IPS-NIHi7 (cell line): ENCODE results near the gene RGS5.
A peak's percentile ranks its signal among the peaks of the same experiment; 100 is the strongest.

ENCODE experiments used
- DNase-seq: peaks from one replicate; pipeline ENCODE4 v3.0.0; 2012; ENCODE audit warnings: mixed read lengths; ENCODE audit errors: extremely low spot score

Gene RGS5

GRCh38 chr1:163145435-163145834, 57.3 kb downstream of the RGS5 start:
- DNase-seq = no peak

GRCh38 chr1:163144418-163144817, 58.3 kb downstream of the RGS5 start:
- no peak for DNase-seq

- DNase-seq = no peak
Measured at GRCh38 chr1:163142152-163142551, 60.6 kb downstream of the RGS5 start.

GRCh38 chr1:163141556-163141955, 61.2 kb downstream of the RGS5 start:
- no peak for DNase-seq

DNA sequence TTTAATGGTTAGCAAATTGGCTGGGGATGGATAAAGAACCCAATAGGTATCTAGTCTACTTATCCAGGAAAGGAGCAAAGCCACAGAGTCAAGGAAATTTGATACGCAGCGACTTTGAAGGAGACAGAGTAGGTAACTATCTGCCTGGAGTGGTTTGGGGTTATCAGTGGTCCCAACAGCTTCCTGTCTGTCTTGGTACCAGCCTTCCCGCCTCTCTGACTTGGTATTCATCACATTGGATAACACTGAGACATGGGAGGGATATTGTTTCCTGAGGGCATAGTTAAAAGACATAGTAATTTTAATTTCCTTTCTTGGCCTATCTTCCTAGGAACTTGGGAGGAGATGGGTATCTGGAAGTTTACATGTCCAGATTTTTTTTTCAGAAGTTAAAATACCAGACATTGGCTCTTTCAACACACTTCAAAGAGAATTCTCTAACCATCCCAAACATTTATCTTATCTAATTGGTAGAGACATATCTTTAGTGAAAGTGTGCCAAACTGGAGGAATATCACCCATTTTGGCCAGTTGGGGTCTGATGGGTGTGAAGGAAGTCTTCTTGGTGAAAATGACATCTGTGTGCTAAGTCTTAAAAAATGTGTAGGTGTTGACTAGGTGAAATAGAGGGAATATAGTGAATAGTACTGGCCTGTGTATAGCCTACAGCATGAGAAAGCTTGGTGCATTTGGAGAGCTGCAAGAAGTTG, 65.0 kb downstream of the RGS5 start:
- no peak for DNase-seq

DNA sequence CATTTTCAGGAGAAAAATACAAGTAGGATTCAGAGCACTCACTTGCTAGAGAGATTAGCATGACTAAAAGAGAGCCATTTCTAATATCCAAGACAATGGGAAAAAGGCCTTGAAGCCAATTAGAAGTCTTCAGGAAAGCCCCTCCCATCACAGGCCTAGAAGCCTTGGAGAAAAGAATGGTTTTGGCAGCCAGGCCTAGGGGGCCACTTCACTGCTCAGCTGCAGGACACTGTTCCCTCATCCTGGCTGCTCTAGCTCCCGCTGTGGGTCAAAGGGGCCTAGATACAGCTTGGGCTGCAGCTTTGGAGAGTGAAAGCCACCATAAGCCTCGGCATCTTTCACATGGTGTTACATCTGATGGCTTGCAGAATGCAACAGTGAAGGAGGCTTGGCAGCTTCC, 70.7 kb downstream of the RGS5 start:
- peak; percentile 26 for DNase-seq

DNA sequence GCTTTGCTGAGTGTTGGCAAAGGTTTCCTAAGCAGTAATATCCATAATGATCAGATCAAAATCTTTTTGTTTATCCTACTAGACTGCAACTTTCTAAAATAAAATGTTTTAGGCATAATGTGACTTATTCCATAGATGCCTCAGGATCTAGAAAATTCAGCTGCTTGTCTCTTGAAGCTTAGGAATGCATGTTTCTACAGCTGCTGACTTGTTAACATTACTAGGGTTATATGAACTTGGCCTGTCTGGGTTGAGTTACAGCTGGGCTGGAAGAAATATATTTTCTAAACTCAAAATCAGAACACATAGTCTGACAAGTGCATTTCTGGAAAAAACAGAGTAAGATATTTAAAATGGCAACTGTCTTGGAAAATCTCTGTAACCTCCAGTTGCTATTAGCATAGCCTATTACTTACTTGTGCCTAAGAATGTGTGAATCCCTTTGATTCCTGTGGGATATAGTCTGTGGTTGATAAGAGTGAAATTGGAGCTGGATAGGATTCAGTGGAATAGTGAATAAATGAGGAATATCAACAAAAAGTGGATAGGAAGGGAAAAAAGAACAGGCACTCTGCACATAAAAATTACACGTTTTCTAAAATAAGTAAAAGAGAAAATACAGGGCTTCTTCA, 72.4 kb downstream of the RGS5 start:
- DNase-seq = no peak

DNA sequence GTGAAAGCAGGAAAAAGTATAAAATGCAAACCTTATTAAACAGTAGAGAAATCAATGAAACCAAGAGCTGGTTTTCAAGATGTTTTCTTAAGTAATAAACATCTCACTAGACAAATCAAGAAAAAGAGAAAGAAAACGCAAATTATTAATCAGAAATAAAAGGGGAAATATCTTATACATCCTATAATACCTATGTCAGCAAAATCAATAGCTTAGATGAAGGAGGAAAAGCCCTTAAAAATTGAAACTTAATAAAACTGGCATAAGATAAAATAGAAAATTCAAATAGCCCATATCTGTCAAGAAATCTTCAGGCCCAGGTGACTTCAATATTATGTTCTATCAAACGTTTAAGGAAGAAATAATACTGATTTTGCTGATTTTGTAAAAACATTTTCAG, 74.4 kb downstream of the RGS5 start:
- DNase-seq = no peak

- no peak for DNase-seq
Measured at GRCh38 chr1:163124812-163125211, 77.9 kb downstream of the RGS5 start.

DNA sequence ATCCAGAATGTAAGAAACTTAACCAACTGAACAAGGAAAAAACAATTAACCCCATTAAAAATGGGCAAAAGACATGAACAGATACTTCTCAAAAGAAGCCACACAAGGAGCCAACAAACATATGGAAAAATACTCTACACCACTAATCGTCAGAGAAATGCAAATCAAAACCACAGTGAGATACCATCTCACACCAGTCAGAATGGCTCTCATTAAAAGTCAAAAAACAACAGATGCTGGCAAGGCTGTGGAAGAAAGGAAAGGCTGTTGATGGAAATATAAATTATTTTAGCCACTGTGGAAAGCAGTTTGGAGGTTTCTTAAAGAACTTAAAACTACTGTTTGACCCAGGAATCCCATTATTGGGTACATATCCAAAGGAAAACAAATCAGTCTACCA, 82.3 kb downstream of the RGS5 start:
- no peak for DNase-seq

GRCh38 chr1:163119707-163120106, 83.0 kb downstream of the RGS5 start:
- no peak for DNase-seq

GRCh38 chr1:163115887-163116286, 86.8 kb downstream of the RGS5 start:
- no peak for DNase-seq

GRCh38 chr1:163107655-163108054, 95.1 kb downstream of the RGS5 start:
- no peak for DNase-seq

DNA sequence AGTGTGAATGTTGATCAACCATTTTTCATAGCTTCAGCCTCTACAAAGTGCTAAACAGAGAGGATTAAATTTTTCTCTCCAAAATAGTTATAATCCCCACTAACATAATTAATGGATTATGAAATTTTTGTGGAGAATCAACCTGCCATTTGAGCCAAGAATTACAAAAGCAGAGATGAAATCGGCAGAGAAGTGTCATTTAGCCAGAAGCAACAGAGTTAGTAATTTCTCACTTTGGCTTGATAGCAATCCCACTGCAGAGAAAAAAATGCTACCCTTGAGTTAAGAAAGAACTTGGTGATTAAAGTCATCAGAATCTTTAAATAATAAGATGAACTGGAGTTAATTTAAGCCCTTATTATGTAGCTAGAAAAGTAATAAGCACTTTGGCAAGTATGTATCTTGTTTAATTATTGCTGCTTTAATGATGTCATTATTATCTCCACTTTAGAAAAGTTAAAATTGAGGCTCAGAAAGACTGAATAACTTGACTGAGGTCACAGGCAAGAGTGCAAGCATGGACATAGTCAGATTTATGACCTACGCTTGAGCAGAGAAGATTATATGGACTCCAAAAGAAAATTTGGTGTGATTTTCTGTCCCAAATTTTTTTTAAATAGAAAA, 96.2 kb downstream of the RGS5 start:
- no peak for DNase-seq

- DNase-seq = no peak
Measured at GRCh38 chr1:163104385-163105099, 98.2 kb downstream of the RGS5 start.

DNA sequence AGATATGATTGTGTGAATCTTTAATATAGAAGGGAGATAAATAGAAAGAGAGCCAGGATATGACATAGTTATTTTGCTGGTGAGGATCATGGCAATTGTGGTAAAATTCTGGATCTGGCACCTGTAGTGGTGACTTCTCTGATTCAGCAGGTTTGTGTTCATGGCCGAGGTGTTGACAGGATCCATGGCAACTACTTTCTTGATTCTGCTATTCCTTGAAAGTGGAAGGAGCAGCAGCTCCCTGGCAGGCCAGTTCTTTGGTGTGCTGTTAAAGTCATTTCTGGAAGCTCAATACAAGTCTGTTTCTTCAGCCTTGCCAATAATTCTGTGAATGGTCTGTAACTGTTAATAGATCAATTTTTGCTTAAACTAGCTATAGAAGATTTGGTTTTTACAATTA, 100.1 kb downstream of the RGS5 start:
- DNase-seq = no peak

DNA sequence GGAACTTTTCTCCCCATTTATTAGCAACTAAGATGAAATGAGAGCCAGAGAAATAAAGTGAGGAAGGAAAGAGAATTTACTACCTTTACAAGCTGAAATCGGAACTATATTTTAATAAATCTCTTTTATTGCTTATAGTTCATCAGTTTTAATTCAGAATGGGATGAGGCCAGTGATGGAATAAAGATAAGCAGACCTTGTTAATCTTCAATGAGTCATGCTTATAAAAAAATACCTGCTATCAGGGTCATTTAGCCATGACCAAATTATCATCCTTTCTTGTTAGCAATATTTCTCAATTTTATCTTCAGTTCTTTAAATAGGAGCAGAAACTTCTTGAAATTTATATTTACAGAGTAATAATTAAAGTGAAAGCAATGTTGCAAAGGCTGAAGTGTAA, 107.5 kb downstream of the RGS5 start:
- no peak for DNase-seq

- DNase-seq = no peak
Measured at GRCh38 chr1:163094589-163094988, 108.1 kb downstream of the RGS5 start.

DNA sequence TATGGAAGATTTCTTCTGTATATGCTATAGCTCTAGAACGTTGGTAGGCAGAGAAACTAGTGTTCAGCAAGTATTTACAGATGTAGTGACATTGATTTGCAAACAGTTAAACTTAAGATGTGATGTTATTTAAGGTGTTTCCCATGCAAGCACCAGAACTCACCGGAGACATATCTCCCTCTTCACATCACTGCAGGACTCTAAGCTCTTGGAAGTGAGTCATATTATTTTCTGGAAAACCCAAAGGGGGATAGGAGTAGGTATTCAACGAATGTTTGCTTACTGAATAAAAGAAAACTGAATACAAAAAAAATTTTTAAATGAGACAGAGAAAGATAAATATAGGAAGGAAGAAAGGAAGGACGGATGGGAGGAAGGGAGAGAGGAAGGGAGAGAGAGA, 108.5 kb downstream of the RGS5 start:
- no peak for DNase-seq

GRCh38 chr1:163093579-163093978, 109.1 kb downstream of the RGS5 start:
- no peak for DNase-seq

DNA sequence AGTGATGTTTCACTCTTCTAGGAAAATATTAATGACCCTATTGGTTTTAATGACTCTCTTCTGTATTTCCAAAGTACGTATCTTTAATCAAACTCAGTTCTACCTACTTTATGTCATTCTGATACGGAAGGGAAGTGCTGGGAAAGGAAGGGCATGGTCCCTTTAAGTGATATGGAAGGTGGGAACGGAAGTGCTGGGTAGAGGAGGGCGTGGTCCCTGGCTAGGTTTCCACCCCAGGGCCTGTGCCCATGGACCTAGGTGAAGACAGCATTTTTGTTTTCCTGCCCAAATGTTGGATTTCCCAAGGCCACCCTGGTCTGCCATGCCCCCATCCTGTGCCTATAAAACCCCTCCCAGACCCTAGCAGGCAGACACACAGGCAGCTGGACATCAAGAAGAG, 109.5 kb downstream of the RGS5 start:
- no peak for DNase-seq
